NCI-H1436 (cell line): Measurements from ENCODE around the gene MRS2.
A peak's percentile ranks its signal among the peaks of the same experiment; 100 is the strongest.
"Not testable (repeated sequence)": the region's sequence is repeated elsewhere in the genome, so short reads cannot be mapped to it uniquely, and the experiment has no call there.

Source experiments
- DNase-seq: peaks from one replicate; lab custom pipeline; 2025; lab: John Stamatoyannopoulos, UW

MRS2 gene

DNA sequence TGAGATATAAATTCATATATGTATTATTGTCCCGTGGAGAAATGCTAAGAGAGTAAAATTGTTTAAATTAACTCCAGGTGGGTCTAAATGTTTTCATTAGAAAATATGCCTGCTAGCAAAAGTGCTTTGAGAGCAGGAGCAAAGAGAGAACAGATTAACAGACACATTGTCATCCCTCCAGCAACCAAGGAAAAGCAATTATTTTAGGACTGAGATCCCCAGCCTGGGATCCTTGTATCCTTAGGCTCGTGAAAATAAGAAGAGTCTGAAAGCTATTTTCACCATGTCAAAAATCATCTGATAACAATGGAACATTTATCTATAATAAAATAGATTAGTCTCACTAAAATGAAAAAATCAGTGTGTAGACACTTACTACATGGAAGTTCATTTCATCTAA is 11.5 kb upstream of the MRS2 start:
- DNase-seq: no peak

DNA sequence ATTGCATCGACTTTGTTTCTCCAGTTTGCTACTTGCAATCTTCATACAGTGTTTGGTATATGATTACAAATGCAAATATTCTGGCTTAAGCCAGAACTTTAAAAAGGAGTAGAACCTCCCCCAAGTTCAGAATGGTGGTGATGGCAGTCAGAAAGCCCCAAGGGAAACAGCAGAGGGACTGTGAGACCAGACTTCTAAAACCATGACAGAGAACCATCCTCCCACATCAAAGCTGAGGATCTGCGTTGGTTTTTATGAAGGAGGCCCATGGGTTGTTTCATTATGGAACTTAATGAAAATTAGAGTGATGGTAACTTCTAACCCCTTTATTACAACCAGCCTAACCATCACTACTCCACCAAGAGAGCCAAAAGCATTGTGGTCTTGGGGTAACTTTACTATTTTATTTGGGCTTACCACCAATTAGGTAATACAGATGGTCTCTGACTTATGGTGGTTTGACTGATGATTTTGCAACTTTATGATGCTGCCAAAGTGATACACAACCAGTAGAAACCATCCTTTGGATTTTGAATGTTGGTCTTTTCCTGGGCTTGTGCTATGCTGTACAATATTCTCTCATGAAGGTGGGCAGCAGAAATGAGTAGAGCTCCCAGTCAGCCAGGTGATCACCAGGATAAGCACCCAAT is 10.9 kb upstream of the MRS2 start:
- no peak for DNase-seq

DNA sequence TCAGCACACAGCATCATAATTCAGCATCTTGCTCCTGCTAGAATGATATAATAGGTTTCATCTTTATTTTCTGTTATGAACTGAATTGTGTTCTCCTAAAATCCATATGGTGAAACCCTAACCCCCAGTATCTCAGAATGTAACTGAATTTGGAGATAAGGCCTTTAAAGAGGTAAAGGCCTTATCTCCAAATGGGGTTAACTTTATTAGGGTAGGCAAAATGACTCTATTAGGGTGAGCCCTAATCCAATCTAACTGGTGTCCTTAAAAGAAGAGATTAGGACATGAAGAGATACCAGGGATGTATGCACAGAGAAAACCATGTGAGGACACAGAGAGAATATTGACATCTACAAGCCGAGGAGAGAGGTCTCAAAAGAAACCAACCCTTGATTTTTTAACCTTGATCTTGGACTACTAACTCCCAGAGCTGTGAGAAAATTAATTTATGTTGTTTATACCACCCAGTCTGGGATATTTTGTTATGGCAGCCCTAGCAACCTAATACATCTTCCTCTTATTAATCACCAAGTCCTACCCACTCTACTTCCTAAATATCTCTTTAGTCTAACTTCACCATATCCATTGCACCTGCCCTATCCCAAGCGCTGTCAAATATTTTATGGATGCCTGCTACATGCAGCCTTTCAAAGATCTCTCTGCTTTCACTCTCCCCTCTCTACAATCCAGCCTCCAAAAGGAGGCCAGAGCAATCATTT is 8.5 kb upstream of the MRS2 start:
- DNase-seq: no peak

DNA sequence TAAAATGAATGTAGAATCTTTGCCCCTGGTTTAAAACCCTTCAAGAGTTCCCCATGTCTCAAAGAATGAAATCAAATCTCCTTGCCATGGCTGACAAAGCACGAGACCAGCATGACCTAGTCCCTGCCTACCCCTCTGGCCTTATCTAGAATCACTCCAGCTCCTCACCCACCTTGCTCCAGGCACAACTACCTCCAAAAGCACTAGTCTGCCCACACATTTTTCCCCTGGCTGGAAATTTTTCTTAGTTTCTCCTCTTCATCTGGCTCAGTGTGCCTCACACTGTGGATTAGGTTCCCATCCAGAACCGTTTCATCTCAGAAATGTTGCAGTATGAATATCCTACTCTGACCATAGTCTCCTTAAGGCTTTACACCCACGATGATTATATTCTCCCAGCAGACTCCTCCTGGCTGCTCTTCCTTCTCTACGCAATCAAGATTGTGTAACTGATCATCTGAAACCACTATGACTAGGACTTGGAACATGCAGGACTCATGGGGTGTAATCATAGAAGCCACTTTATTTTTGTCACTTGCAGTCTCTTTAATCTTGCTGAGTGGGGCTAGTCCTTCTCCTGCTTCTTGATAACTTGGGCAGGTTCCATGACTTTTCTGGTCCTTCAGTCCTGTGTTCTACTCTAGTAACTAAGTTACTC is 7.8 kb upstream of the MRS2 start:
- no peak for DNase-seq

DNA sequence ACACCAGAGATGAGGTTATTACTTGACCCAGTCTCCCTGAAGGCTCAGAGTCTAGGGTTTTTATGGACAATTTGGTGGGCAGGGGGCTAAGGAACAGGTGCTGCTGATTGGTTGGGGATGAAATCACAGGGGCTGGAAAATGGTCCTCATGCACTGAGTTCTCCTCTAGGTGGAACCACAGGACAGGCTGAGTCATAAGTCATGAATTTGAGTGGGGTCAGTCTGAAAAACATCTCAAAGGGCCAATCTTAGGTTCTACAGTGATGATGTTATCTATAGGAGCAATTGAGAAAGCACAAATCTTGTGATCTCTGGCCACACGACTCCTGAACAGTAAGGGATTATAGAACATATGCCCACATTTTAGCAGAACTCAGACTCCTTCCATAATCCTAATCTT is 5.9 kb upstream of the MRS2 start:
- DNase-seq: no peak

DNA sequence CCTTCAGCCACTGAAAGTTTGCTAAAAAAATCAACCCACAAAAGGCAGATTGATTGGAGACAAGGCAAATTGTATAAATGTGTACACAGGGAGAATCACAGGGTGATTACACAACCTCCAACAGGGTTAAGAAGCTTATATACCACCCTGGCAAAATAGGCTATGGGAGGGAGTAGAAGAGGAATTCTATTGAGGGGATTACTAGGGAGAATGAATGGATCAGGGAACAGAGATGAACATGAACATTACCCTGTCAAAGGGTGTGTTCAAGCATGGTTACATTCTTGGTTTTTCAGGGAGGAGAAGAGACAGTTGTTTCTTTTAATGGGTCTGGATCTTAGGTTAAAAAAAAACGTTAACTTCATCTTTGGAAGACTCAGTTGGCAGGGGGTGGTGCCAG is 5.1 kb upstream of the MRS2 start:
- no peak for DNase-seq

DNA sequence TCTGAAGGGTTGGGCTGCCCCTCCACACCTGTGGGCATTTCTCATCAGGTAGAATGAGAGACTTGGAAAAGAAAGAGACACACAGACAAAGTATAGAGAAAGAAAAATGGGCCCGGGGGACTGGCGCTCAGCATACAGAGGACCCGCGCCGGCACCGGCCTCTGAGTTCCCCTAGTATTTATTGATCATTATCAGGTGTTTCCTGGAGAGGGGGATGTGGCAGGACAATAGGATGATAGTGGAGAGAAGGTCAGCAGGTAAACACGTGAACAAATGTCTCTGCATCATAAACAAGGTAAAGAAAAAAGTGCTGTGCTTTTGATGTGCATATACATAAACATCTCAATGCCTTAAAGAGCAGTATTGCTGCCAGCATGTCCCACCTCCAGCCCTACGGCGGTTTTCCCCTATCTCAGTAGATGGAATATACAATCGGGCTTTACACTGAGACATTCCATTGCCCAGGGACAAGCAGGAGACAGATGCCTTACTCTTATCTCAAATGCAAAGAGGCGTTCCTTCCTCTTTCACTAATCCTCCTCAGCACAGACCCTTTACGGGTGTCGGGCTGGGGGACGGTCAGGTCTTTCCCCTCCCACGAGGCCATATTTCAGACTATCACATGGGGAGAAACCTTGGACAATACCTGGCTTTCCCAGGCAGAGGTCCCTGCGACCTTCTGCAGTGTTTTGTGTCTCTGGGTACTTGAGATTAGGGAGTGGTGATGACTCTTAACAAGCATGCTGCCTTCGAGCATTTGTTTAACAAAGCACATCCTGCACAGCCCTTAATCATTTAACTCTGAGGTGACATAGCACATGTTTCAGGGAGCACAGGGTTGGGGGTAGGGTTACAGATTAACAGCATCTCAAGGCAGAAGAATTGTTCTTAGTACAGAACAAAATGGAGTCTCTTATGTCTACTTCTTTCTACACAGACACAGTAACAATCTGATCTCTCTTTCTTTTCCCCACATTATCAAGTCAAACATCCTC is 2.4 kb upstream of the MRS2 start:
- not testable (repeated sequence) for DNase-seq

DNA sequence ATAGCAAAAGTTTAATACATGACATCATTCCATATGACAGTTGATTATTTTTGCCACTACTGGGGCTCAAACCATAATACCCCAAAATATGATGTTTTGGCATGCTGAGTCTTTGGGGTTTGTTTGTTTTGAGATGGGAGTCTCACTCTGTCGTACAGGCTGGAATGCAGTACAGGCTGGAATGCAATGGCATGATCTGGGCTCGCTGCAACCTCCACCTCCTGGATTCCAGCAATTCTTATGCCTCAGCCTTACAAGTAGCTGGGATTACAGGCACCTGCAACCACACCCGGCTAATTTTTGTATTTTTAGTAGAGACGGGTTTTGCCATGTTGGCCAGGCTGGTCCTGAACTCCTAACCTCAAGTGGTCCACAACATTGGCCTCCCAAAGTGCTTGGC is 1.3 kb upstream of the MRS2 start:
- no peak for DNase-seq

DNA sequence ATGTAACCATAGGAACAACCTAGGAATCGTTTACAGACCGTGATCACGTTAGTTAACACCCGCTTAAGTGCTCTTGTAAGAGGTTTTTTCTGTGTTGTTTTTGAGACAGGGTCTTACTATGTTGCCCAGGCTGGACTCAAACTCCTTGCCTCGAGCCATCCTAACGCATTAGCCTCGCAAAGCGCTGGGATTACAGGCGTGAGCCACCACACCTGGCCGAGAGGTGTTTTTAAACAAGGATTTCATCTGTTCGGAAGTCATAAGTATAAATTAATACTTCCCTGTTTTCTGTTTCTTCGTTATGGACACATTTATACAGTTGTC is 727 bp downstream of the MRS2 start:
- DNase-seq: peak; percentile 6

DNA sequence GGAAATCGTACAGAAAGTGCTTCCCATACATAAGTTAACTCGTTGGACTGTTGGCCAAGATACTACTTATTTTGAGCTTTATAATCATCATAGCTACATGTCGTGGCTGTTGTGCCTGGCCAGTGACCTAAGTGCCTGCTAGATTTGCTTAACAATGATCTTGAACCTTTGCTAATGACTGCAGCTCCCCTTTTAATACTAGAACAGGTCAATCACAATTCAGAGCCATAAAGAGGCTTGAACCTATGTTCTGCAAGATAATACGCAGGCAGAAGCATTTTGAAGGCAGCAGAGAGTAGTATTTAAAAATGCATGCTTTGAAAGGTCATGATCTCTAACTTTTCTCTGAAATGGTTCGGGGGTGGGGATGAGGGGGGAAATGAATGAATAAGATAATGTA is 2.5 kb downstream of the MRS2 start:
- no peak for DNase-seq

DNA sequence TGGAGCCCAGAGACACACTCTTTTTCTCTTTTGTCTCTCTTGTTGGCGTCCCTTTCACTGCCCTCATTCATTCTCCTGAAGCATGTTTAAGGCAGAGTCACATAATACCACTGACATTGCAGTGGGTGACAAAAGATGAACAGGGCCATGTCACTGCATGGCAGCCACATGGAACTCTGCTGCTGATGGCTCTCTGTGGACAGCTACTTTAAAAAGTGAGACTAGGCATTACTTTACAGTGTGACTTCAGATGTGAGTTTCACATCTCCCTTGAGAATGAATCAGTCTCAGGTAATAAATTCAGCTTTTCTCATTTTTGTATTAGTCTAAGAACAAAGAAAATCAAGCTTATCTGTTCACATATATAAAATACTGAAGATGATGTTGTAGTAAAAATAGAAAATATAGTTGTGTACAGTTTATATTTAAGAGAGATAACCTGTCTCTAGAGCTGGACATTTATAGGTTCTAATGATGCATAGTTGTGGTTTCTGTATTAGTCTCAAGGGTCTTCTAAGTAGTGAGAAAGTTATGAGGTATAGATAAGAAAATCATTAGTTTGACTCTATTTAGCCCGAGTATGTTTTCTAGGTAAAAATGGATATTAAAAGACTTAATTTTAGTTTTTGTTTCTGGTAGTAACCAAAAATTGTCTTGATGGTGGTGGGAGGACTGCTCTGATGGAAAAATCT is 6.1 kb downstream of the MRS2 start:
- no peak for DNase-seq

DNA sequence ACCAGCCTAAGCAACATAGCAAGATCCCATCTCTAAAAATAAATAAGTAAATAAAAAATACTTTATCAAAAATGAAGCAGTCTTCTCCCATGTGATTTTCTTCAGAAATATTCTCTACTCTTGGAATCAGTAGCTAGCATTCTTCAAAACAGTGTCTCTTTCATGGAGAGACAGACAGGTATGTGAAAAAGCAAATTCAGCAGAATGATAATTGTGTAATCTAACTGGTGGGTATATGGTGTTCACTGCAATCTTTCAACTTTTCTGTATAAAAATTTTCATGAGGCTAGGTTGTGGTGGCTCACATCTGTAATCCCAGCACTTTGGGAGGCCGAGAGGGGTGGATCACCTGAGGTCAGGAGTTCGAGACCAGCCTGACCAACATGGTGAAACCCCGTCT is 7.9 kb downstream of the MRS2 start:
- DNase-seq: no peak

DNA sequence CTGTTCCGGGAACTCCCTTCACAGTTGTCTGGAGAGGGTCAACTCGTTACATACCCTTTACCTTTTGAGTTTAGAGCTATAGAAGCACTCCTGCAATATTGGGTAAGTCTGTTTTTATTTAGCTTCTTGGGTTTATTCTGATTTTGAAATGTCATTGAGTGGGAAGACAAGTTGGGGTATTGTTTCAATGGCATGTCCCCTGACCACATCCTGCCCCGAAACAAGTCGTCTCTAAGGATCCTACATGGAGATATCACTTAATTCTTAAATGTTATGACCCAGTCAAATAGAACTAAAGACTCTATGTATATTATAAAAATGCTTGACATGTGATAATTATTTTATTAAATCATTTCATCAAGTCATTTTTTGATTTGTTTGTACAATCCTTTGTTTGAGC is 9.6 kb downstream of the MRS2 start:
- no peak for DNase-seq

DNA sequence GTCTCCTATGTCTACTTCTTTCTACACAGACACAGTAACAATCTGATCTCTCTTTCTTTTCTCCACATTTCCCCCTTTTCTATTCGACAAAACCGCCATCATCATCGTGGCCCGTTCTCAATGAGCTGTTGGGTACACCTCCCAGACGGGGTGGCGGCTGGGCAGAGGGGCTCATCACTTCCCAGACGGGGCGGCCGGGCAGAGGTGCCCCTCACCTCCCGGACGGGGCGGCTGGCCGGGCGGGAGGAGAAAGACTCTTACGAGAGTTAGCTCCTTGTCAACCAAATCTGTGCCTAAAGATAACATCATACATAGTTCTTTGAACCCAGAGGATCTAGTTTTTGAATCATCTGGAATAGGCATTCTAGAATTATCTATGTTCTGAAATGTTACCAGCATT is 11.8 kb downstream of the MRS2 start:
- DNase-seq: not testable (repeated sequence)

DNA sequence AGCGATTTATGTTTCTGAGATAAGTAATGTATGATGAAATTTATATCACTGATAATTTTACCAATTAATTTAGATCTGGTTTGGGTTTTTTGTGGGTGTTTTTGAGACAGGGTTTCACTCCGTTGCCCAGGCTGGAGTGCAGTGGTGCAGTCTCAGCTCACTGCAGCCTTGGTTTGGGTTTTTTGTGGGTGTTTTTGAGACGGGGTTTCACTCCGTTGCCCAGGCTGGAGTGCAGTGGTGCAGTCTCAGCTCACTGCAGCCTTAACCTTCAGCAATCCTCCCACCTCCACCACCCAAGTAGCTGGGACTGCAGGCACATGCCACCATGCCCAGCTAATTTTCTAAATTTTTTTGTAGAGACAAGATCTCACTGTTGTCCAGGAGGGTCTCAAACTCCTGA is 13.0 kb downstream of the MRS2 start:
- DNase-seq: no peak

DNA sequence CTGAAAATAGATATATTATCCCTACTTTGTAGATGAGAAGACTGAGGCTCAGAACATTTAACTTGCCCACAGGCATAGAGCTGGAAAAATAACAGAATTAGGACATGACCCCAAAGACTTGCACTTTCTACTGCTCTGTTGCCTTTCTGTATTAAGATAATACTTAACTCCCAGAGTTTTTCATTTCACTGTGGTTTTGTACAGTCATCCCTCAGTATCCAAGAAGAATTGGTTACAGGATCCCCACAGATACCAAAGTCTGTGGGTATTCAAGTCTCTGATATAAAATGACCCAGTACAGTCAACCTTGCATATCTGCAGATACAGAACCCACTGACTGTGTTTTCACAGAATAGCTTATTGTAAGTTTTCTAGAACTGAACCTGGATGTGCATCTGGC is 16.8 kb downstream of the MRS2 start:
- no peak for DNase-seq

DNA sequence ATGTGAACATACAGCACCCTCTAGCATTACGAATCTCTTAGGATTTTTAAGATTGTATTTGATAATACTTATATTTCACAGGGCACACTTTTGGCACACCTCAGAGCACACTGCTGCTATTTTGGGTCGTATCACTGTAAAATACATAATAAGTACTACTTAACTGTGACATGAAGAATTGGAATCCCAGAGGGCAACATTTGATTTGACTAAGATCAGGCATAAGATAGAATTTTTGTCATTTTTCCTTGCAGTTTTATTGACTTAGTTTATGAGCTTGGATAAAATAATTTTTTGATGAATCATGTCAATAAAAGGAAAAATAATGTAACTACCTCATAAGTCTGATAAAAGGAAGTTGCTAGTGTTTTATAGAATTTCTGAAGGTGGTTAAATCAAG is 22.4 kb downstream of the MRS2 start:
- no peak for DNase-seq

DNA sequence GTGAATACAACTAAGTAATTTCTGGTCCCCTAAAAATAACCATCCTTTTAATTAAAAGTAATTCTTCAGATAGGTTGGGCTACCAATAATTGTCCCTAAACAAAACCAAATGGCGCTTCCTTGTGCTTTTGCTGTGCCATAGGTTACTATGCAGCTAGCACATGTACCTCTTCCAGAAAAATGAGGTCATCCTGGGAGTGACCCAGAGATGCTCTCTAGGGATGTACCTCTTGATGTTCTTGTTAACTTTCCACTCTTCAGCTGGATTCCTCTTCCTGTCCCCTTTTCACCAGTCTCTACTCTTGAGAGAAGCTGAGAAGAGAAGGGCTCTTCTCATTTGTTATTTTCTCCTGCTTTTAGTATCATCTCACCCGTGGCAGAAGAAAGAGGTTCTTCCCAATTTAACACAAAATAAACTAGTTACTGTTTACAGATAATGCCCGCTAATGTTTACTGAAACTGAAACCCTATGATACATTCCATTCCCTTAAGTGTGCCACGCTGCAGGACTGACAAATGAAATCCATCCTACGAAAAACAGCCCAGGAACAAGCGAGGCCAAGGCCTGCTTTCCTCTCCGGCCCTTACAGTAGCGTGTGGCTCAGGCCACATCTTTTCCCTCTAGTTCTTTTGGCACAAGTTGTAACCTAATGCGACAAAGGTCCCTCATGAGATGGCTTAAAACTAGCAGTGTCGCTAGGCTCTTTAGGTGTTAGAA is 24.2 kb downstream of the MRS2 start:
- DNase-seq: no peak

DNA sequence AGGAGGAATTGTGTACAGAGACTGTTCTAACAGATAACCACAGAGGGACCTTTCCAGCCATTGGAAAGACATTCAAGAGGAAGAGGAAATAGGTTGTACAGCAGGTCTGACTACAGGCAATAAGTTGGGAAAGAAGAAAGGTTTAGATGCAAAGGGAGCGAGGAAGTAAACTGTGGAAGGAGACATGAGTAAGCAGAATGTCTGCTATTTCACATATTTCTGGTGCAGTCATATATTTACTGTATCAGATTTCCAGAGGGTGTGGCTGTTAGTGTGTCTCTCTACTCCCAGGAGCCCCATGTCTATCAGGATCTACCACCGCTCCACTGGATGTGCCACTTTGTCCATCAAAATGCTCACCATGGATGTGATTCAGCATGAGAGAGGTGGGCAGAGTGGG is 25.9 kb downstream of the MRS2 start:
- no peak for DNase-seq

DNA sequence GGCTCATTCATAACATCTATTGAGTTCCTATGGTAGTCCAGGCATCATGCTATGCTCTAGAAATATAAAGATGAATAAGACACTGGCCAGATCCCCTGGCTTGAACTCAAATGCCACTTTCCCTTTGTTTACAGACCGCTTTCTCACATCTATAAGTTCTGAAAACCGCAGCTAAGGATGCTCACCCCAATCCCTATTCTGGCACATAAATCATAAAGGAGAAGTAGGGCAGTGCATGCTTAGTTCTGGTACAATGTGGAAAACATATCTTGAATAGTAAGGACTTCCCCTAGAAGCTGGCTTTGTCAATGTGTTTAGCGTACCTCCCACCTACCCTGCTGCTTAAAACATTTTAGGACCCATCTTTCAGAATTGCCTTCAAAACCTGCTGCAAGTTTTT is 26.4 kb downstream of the MRS2 start:
- DNase-seq: no peak

DNA sequence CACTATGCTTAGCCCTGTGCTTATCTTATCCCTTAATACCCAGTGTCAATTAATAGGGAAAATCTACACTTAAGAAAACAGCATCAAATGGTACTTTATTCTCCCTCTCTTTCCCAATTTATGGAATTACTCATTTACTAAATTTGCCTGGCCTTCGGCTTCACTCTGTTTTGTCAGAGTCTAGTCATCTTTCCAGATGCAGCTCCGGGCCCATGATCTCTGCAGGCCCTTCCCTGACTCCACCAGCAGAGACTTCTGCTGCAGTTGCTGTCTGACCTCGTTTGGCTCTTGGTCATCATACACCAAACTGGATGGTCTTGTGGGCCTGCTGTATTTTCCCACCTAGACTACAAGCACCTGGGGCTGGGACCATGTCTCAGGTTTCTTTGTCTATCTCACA is 27.4 kb downstream of the MRS2 start:
- no peak for DNase-seq
